Kasumi-1 (cell line): ENCODE data around the gene WDR5.

ENCODE experiments used
- DNase-seq, 2 experiments: peaks; one replicate each; lab custom pipeline; 2025; lab: John Stamatoyannopoulos, UW

WDR5 gene

GRCh38 chr9:134174526-134175290 is 38.8 kb downstream of the WDR5 start:
- DNase-seq: no peak

- DNase-seq: no peak
Observed at GRCh38 chr9:134175291-134175807, 39.5 kb downstream of the WDR5 start.

- DNase-seq: no peak
Observed at GRCh38 chr9:134175808-134176598, 40.1 kb downstream of the WDR5 start.

- DNase-seq: no peak
Observed at GRCh38 chr9:134176599-134176968, 40.7 kb downstream of the WDR5 start.

- DNase-seq: no peak
Observed at GRCh38 chr9:134177186-134177585, 41.3 kb downstream of the WDR5 start.

- no peak for DNase-seq
Observed at GRCh38 chr9:134177624-134178393, 41.9 kb downstream of the WDR5 start.

- no peak for DNase-seq
Observed at GRCh38 chr9:134178394-134178767, 42.5 kb downstream of the WDR5 start.

- no peak for DNase-seq
Observed at GRCh38 chr9:134178768-134179551, 43.1 kb downstream of the WDR5 start.

GRCh38 chr9:134179595-134179917 is 43.7 kb downstream of the WDR5 start:
- no peak for DNase-seq

- DNase-seq: no peak
Observed at GRCh38 chr9:134179918-134180785, 44.3 kb downstream of the WDR5 start.

- no peak for DNase-seq
Observed at GRCh38 chr9:134180786-134181647, 45.1 kb downstream of the WDR5 start.

GRCh38 chr9:134181648-134182034 is 45.8 kb downstream of the WDR5 start:
- no peak for DNase-seq

GRCh38 chr9:134182554-134183085 is 46.7 kb downstream of the WDR5 start:
- DNase-seq: no peak

- DNase-seq: no peak
Observed at GRCh38 chr9:134185536-134186011, 49.7 kb downstream of the WDR5 start.

GRCh38 chr9:134186471-134187109 is 50.7 kb downstream of the WDR5 start:
- no peak for DNase-seq

GRCh38 chr9:134187110-134187531 is 51.2 kb downstream of the WDR5 start:
- peak; percentile 70 to 72 for DNase-seq

- no peak for DNase-seq
Observed at GRCh38 chr9:134187891-134188385, 52.1 kb downstream of the WDR5 start.

- DNase-seq: no peak
Observed at GRCh38 chr9:134188386-134189144, 52.7 kb downstream of the WDR5 start.
